GM12891 (cell line): Measurements from ENCODE around the gene FGF12.

Experiments used
- POLR2A ChIP-seq: IDR thresholded peaks from 2 replicates; pipeline ENCODE4 v1.6.1; 2011; ENCODE audit warnings: low read depth, low read length, control low read depth
- TAF1 ChIP-seq: IDR thresholded peaks from 2 replicates; pipeline ENCODE4 v1.6.1; 2011; ENCODE audit warnings: low read depth, low read length, control low read depth

DNA sequence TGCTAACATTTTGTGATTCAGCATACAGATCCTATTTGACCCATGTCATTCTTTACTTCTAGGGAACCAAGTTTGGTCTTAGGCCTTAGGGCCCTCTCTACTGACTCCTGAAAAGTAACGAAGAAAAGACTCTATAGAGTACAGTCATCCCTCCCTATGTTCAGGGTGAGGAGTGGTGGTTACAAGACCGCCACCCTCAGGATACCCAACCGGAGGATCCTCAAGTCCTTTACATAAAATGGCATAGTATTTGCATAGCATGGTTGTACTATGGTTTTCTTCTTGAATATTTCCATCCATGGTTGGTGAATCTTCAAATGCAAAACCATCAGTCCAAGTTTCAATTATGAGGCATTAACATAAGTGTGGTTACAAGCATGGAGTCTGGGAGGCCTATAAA lies 327.6 kb downstream of the FGF12 start:
- no peak for TF ChIP-seq POLR2A
- no peak for TF ChIP-seq TAF1
